NB4 (cell line): Measurements from ENCODE around the gene FSTL4.

Experiments
- POLR2A ChIP-seq: IDR thresholded peaks from 2 replicates; pipeline ENCODE4 v1.6.1; 2011; ENCODE audit warnings: mild to moderate bottlenecking; ENCODE audit not compliant: insufficient read length; ENCODE audit errors: extremely low read depth
- TF ChIP-seq, protein P1 (sequence below): IDR thresholded peaks from one replicate; pipeline ENCODE4 v1.5.1; 2012; ENCODE audit warnings: low read depth, low read length

DNA sequence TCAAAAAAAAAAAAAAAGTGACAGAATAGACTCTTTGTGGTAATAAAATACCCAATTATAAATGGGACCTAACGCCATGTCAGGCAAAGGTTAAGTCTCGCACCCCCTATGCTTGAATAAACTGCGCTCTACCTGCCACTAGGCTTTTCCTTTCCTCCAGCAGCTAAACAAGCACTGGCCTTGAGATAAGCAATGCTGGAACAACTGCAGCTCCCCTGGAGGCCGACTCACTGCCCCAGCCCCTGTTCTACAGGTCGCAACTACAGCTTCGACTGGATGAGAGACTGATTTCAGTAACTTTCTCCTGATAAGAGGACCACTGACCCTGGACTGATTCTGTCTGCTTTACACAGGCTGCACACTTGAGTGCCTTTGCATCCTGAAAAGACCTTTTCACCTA is 350.3 kb downstream of the FSTL4 start:
- TF ChIP-seq, protein P1, sequence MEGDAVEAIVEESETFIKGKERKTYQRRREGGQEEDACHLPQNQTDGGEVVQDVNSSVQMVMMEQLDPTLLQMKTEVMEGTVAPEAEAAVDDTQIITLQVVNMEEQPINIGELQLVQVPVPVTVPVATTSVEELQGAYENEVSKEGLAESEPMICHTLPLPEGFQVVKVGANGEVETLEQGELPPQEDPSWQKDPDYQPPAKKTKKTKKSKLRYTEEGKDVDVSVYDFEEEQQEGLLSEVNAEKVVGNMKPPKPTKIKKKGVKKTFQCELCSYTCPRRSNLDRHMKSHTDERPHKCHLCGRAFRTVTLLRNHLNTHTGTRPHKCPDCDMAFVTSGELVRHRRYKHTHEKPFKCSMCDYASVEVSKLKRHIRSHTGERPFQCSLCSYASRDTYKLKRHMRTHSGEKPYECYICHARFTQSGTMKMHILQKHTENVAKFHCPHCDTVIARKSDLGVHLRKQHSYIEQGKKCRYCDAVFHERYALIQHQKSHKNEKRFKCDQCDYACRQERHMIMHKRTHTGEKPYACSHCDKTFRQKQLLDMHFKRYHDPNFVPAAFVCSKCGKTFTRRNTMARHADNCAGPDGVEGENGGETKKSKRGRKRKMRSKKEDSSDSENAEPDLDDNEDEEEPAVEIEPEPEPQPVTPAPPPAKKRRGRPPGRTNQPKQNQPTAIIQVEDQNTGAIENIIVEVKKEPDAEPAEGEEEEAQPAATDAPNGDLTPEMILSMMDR, result no peak
- TF ChIP-seq POLR2A, result no peak
